ENCODE measurements around the gene GAS7.

The GAS7 gene

GRCh38 chr17:10082795-10083194 lies 115.6 kb downstream of the GAS7 start:
- Histone ChIP-seq H2BK5ac (ENCODE audit: low read length) (no peak overlapping the region), H3K4me2 (ENCODE audit: low read length) (no peak overlapping the region), H3K36me3 (ENCODE audit: control insufficient read depth, insufficient read depth, low read length) (no peaks in the 10 kb centered on the region), H3K27me3 (ENCODE audit: insufficient read depth, low read length, poor library complexity) (no peaks in the 10 kb centered on the region), H2BK15ac (replicated peaks; ENCODE audit: low read depth) (no peak overlapping the region), H3K23ac (ENCODE audit: low read length) (no peak overlapping the region), H3K9ac (ENCODE audit: low read length) (no peak overlapping the region), H3K79me2 (ENCODE audit: control insufficient read depth, insufficient read depth, low read length) (no peaks in the 10 kb centered on the region), H4K8ac (ENCODE audit: low read depth, low read length) (no peak overlapping the region), H2AK5ac (ENCODE audit: low read length) (no peak overlapping the region), H3K4ac (ENCODE audit: low read depth, low read length) (peak overlapping the region; percentile 44), H3K4me3 (ENCODE audit: low read length) (no peak overlapping the region), H2BK120ac (ENCODE audit: low read depth, low read length) (no peak overlapping the region), H3K27ac (ENCODE audit: low read depth, low read length) (no peak overlapping the region), H3K56ac (ENCODE audit: low read length) (no peak overlapping the region), H3K79me1 (ENCODE audit: low read length) (peaks cover 2% of the 10 kb centered on the region), H3K4me1 (ENCODE audit: control insufficient read depth, low read depth, low read length) (peaks cover 7% of the 10 kb centered on the region), H3K18ac (ENCODE audit: low read length) (peak overlapping the region; percentile 75), H4K5ac (ENCODE audit: low read length) (no peak overlapping the region)
- DNase-seq: no peak
- no CpG with 5 or more reads among the region's 2 CpGs for WGBS (ENCODE audit: extremely low coverage, insufficient coverage, low lambda C conversion rate)

- H3K79me1 ChIP-seq (ENCODE audit: low read length): peaks cover 2% of the 10 kb centered on the region
- no CpG with 5 or more reads among the region's 8 CpGs for WGBS (ENCODE audit: extremely low coverage, insufficient coverage, low lambda C conversion rate)
- H3K4me3 ChIP-seq (ENCODE audit: low read length): no peak overlapping the region
- H3K56ac ChIP-seq (ENCODE audit: low read length): peak overlapping the region; percentile 78
- H4K8ac ChIP-seq (ENCODE audit: low read depth, low read length): no peak overlapping the region
- no peak overlapping the region for H4K5ac ChIP-seq (ENCODE audit: low read length)
- no peaks in the 10 kb centered on the region for H3K36me3 ChIP-seq (ENCODE audit: control insufficient read depth, insufficient read depth, low read length)
- no peak overlapping the region for H3K18ac ChIP-seq (ENCODE audit: low read length)
- H3K27me3 ChIP-seq (ENCODE audit: insufficient read depth, low read length, poor library complexity): no peaks in the 10 kb centered on the region
- H2BK120ac ChIP-seq (ENCODE audit: low read depth, low read length): no peak overlapping the region
- H3K4me1 ChIP-seq (ENCODE audit: control insufficient read depth, low read depth, low read length): peaks cover 6% of the 10 kb centered on the region
- no peak overlapping the region for H3K4me2 ChIP-seq (ENCODE audit: low read length)
- H2BK5ac ChIP-seq (ENCODE audit: low read length): peak overlapping the region; percentile 93
- no peak overlapping the region for H2AK5ac ChIP-seq (ENCODE audit: low read length)
- DNase-seq: peak; percentile 84
- no peak overlapping the region for H3K4ac ChIP-seq (ENCODE audit: low read depth, low read length)
- H3K27ac ChIP-seq (ENCODE audit: low read depth, low read length): peak overlapping the region; percentile 60
- H3K9ac ChIP-seq (ENCODE audit: low read length): no peak overlapping the region
- no peak overlapping the region for H3K23ac ChIP-seq (ENCODE audit: low read length)
- no peak overlapping the region for H2BK15ac ChIP-seq (replicated peaks; ENCODE audit: low read depth)
- H3K79me2 ChIP-seq (ENCODE audit: control insufficient read depth, insufficient read depth, low read length): no peaks in the 10 kb centered on the region
Measured at GRCh38 chr17:10081571-10082169, 116.7 kb downstream of the GAS7 start.

GRCh38 chr17:10077561-10078299 lies 120.7 kb downstream of the GAS7 start:
- Histone ChIP-seq H2BK5ac (ENCODE audit: low read length) (no peak overlapping the region), H3K56ac (ENCODE audit: low read length) (no peak overlapping the region), H2BK120ac (ENCODE audit: low read depth, low read length) (no peak overlapping the region), H3K9ac (ENCODE audit: low read length) (no peak overlapping the region), H3K4ac (ENCODE audit: low read depth, low read length) (peak overlapping the region; percentile 55), H2BK15ac (replicated peaks; ENCODE audit: low read depth) (no peak overlapping the region), H3K36me3 (ENCODE audit: control insufficient read depth, insufficient read depth, low read length) (no peaks in the 10 kb centered on the region), H3K4me3 (ENCODE audit: low read length) (no peak overlapping the region), H3K79me1 (ENCODE audit: low read length) (peaks cover 2% of the 10 kb centered on the region), H3K79me2 (ENCODE audit: control insufficient read depth, insufficient read depth, low read length) (no peaks in the 10 kb centered on the region), H3K23ac (ENCODE audit: low read length) (no peak overlapping the region), H3K18ac (ENCODE audit: low read length) (no peak overlapping the region), H2AK5ac (ENCODE audit: low read length) (peak overlapping the region; percentile 37), H3K27ac (ENCODE audit: low read depth, low read length) (no peak overlapping the region), H3K4me1 (ENCODE audit: control insufficient read depth, low read depth, low read length) (peaks cover 2% of the 10 kb centered on the region), H3K27me3 (ENCODE audit: insufficient read depth, low read length, poor library complexity) (no peaks in the 10 kb centered on the region), H4K5ac (ENCODE audit: low read length) (no peak overlapping the region), H3K4me2 (ENCODE audit: low read length) (no peak overlapping the region), H4K8ac (ENCODE audit: low read depth, low read length) (no peak overlapping the region)
- no peak for DNase-seq
- no CpG with 5 or more reads among the region's 4 CpGs for WGBS (ENCODE audit: extremely low coverage, insufficient coverage, low lambda C conversion rate)

GRCh38 chr17:10075919-10076318 lies 122.5 kb downstream of the GAS7 start:
- Histone ChIP-seq H3K4ac (ENCODE audit: low read depth, low read length) (no peak overlapping the region), H4K8ac (ENCODE audit: low read depth, low read length) (no peak overlapping the region), H3K18ac (ENCODE audit: low read length) (no peak overlapping the region), H2BK120ac (ENCODE audit: low read depth, low read length) (no peak overlapping the region), H3K27me3 (ENCODE audit: insufficient read depth, low read length, poor library complexity) (no peaks in the 10 kb centered on the region), H3K36me3 (ENCODE audit: control insufficient read depth, insufficient read depth, low read length) (no peaks in the 10 kb centered on the region), H3K56ac (ENCODE audit: low read length) (no peak overlapping the region), H3K4me3 (ENCODE audit: low read length) (no peak overlapping the region), H3K4me2 (ENCODE audit: low read length) (no peak overlapping the region), H3K27ac (ENCODE audit: low read depth, low read length) (no peak overlapping the region), H2AK5ac (ENCODE audit: low read length) (no peak overlapping the region), H4K5ac (ENCODE audit: low read length) (no peak overlapping the region), H3K9ac (ENCODE audit: low read length) (no peak overlapping the region), H3K4me1 (ENCODE audit: control insufficient read depth, low read depth, low read length) (no peaks in the 10 kb centered on the region), H2BK15ac (replicated peaks; ENCODE audit: low read depth) (no peak overlapping the region), H3K23ac (ENCODE audit: low read length) (no peak overlapping the region), H2BK5ac (ENCODE audit: low read length) (no peak overlapping the region), H3K79me2 (ENCODE audit: control insufficient read depth, insufficient read depth, low read length) (no peaks in the 10 kb centered on the region), H3K79me1 (ENCODE audit: low read length) (peaks cover 3% of the 10 kb centered on the region)
- 87% methylated on average over 1 of the region's 5 CpGs for WGBS (ENCODE audit: extremely low coverage, insufficient coverage, low lambda C conversion rate)
- no peak for DNase-seq

GRCh38 chr17:10073941-10074340 lies 124.5 kb downstream of the GAS7 start:
- no peak overlapping the region for H2BK5ac ChIP-seq (ENCODE audit: low read length)
- no peak overlapping the region for H4K8ac ChIP-seq (ENCODE audit: low read depth, low read length)
- H3K23ac ChIP-seq (ENCODE audit: low read length): no peak overlapping the region
- H3K18ac ChIP-seq (ENCODE audit: low read length): no peak overlapping the region
- H3K56ac ChIP-seq (ENCODE audit: low read length): no peak overlapping the region
- no CpG with 5 or more reads among the region's 6 CpGs for WGBS (ENCODE audit: extremely low coverage, insufficient coverage, low lambda C conversion rate)
- no peak overlapping the region for H3K27ac ChIP-seq (ENCODE audit: low read depth, low read length)
- H4K5ac ChIP-seq (ENCODE audit: low read length): no peak overlapping the region
- no peak overlapping the region for H2BK15ac ChIP-seq (replicated peaks; ENCODE audit: low read depth)
- no peaks in the 10 kb centered on the region for H3K79me2 ChIP-seq (ENCODE audit: control insufficient read depth, insufficient read depth, low read length)
- no peak overlapping the region for H2AK5ac ChIP-seq (ENCODE audit: low read length)
- peaks cover 3% of the 10 kb centered on the region for H3K79me1 ChIP-seq (ENCODE audit: low read length)
- no peak for DNase-seq
- no peaks in the 10 kb centered on the region for H3K27me3 ChIP-seq (ENCODE audit: insufficient read depth, low read length, poor library complexity)
- no peaks in the 10 kb centered on the region for H3K4me1 ChIP-seq (ENCODE audit: control insufficient read depth, low read depth, low read length)
- no peaks in the 10 kb centered on the region for H3K36me3 ChIP-seq (ENCODE audit: control insufficient read depth, insufficient read depth, low read length)
- no peak overlapping the region for H2BK120ac ChIP-seq (ENCODE audit: low read depth, low read length)
- no peak overlapping the region for H3K4ac ChIP-seq (ENCODE audit: low read depth, low read length)
- no peak overlapping the region for H3K4me3 ChIP-seq (ENCODE audit: low read length)
- H3K9ac ChIP-seq (ENCODE audit: low read length): no peak overlapping the region
- no peak overlapping the region for H3K4me2 ChIP-seq (ENCODE audit: low read length)

Measured in mesendoderm (in vitro differentiated cells).